MM.1S (cell line): ENCODE data around the gene KIAA1958.

ENCODE experiments used
- EZH2 ChIP-seq: fragments of 300-600 bp; sonication (generic); optimal IDR thresholded peaks from 2 replicates; pipeline ENCODE3; 2017; ENCODE audit warnings: low read depth, mild to moderate bottlenecking, antibody characterized with exemption, low read length, mixed read lengths
- EZH2phosphoT487 ChIP-seq: fragments of 300-600 bp; sonication (generic); IDR thresholded peaks from 2 replicates; pipeline ENCODE4 v1.6.1; 2018; ENCODE audit warnings: antibody characterized with exemption, low read length
- TF ChIP-seq, protein P1 (sequence below): fragments of 300-600 bp; sonication (generic); IDR thresholded peaks from 2 replicates; pipeline ENCODE4 v1.5.1; 2016; ENCODE audit warnings: antibody characterized with exemption, low read length, mixed read lengths

DNA sequence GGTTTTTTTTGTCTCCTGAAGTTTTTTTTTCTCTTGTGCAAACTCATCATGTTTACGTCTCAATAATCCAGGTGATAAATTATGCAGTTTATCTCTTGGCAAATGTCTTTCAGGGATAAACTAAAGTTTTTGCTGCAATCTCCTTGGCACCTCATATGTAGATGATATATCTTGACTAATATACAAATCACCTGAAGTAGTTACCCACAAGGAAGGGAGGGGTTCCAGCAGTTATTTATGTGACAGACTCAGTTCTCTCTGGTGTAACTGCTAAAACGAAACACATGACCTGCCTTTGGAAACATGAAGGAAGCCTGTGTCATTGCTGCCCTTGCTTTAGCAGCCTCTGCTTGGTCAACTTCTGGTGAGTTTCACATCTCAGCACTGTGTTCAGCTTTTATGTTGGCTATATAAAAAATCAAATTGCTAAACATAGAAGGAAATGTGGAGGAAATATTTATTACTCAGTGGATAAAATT, 39.3 kb upstream of the KIAA1958 start:
- TF ChIP-seq, protein P1, sequence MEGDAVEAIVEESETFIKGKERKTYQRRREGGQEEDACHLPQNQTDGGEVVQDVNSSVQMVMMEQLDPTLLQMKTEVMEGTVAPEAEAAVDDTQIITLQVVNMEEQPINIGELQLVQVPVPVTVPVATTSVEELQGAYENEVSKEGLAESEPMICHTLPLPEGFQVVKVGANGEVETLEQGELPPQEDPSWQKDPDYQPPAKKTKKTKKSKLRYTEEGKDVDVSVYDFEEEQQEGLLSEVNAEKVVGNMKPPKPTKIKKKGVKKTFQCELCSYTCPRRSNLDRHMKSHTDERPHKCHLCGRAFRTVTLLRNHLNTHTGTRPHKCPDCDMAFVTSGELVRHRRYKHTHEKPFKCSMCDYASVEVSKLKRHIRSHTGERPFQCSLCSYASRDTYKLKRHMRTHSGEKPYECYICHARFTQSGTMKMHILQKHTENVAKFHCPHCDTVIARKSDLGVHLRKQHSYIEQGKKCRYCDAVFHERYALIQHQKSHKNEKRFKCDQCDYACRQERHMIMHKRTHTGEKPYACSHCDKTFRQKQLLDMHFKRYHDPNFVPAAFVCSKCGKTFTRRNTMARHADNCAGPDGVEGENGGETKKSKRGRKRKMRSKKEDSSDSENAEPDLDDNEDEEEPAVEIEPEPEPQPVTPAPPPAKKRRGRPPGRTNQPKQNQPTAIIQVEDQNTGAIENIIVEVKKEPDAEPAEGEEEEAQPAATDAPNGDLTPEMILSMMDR, result no peak
- TF ChIP-seq EZH2 (no peak), EZH2phosphoT487 (no peak)
